CD4-positive, alpha-beta T cell treated with Interleukin-15 for 1 hour (primary cell): Measurements from ENCODE around the gene FOXA2.
"Not testable (repeated sequence)": the region's sequence is repeated elsewhere in the genome, so short reads cannot be mapped to it uniquely, and the experiment has no call there.

Experiments used
- DNase-seq: peaks from one replicate; pipeline ENCODE4 v3.0.0-alpha.2; 2020

The FOXA2 gene

DNA sequence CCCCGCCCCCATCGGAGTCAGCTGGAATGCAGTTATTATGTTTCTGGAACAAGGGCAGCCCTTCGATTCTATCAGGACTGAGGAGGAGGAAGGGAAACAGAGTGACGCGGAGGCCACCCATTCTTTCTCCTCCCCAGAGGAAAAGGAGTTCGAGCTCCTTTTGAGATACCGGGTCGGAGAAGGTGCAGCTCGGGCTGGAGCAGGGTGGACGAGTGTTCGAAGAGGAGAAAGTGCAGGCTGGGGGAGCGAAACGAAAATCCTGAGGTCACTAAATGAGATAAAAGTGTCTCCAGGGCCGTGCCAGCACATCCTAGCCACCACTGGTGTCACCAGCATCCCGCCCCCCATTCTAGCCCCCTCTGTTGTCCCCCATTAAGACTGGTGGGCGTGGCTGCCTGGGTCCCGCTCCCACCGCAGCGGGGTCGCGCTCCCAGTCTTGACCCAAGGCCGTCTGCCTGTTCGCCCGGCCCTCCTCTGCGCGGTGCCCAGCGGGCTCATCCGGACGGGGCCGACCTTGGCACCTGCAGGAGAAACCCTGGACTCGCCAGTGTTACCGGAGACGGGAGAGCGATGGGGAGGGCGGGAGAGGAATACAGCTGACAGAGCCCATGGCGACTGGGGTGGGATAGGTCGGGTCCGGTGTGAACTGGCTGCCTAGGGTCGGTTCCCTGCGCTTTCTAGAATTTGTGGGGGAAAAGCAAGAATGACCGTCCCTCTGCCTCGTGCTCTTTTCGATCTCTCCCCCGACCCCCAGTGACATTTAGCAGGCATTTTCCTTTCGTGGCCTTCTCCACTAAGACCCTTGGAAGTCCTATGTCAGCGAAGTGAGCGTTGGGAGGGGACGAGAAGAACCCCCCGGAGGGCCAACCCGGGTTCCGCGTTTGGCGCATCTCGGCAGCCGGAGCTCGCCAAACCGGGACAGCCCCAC lies 16.2 kb downstream of the FOXA2 start:
- DNase-seq: no peak

- DNase-seq: no peak
Observed at GRCh38 chr20:22566876-22567658, 17.3 kb downstream of the FOXA2 start.

GRCh38 chr20:22563062-22563965 lies 21.1 kb downstream of the FOXA2 start:
- no peak for DNase-seq

DNA sequence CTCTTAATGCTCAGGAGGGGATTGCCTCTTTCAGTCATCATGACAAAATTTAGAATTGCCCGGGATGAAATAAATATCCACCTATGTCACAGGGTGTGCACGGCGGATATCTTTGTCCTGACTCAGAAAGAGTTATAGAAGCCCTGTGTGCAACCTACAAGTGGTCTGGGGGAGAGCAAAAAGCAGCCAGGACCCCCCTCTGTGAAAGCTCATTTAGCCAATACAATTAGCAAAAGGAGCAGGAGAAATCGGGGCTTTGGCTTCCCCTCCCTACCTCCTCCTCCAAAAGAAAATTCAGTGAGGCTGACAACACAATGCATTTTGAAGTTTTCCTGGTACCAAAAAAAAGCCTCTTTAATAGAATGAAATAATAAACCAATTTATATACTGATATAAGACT lies 21.8 kb downstream of the FOXA2 start:
- DNase-seq: no peak

- no peak for DNase-seq
Observed at GRCh38 chr20:22561965-22562577, 22.3 kb downstream of the FOXA2 start.

GRCh38 chr20:22560817-22561216 lies 23.6 kb downstream of the FOXA2 start:
- no peak for DNase-seq

GRCh38 chr20:22559711-22560318 lies 24.6 kb downstream of the FOXA2 start:
- no peak for DNase-seq

- no peak for DNase-seq
Observed at GRCh38 chr20:22557403-22558276, 26.7 kb downstream of the FOXA2 start.

DNA sequence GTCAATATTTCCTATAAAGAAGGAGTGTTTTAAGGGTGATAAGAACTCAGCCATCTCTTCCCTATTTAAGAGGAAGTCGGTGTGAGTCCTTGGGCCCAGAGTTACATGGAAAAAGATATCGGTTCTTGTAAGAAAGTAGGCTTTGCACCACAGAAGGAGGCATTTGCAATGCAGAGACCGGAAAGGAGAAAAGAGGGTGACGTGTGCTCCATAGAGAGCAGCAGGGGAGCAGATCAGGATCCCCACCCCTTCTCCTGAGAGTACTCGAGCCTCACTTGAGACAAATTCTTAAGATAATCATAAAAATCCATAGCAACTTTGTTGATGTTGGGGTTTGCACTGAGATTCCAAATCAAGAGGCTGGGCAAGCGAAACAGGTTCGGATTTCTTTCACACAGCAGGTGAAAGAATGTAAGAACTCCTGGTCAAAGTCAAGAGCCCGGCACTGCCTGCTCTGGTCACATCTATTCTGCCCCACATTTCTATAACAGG lies 27.8 kb downstream of the FOXA2 start:
- DNase-seq: no peak

DNA sequence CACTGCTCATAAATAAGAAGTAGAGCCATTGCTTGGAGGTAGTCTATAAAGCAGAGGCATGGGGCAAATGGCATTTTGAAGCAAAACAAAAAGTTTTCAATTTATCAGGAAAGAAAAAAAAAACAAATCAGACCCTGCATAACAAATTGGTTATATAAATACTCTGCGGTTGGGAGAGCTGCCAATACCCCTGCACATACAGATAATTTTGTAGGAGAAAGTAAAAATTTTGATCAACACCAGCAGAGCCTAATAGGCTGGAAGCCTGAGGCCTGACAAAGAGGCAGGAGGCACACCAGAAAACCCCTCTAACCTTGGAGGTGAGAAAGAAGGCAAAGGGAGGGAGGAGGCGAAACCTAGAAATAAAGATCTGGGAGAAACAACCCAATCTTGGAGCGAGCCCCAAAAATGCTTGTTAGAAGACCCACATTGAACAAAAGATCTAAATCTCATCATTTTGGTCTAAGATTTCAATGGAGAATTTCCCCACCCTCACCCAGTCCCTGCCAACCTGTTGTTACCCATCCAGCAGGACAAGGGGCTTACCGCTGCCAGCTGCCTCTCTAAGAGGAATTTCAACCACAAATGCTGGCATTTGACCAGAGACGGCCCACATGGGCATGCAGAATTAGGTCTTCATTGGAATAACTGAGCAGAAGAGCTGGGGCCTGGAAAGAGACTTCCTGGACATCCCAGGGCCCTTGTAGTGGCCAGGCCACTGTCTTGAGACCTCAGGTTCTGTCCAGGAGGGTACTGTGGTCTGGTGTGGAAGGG lies 28.4 kb downstream of the FOXA2 start:
- DNase-seq: no peak

- DNase-seq: no peak
Observed at GRCh38 chr20:22554391-22554790, 30.0 kb downstream of the FOXA2 start.

DNA sequence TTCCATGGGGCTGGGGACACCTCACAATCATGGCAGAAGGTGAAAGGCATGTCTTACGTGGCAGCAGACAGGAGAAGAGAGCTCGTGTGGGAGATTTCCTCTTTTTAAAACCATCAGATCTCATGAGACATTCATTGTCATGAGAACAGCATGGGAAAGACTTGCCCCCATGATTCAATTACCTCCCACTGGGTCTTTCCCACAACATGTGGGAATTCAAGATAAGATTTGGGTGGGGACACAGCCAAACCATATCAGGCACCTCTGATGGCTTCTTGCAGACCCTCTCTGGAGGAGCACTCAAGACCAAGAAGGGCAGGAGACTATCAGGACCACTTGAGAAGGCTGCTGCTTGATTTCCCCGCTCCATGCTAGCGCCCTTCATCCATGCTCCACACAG lies 33.9 kb downstream of the FOXA2 start:
- not testable (repeated sequence) for DNase-seq

DNA sequence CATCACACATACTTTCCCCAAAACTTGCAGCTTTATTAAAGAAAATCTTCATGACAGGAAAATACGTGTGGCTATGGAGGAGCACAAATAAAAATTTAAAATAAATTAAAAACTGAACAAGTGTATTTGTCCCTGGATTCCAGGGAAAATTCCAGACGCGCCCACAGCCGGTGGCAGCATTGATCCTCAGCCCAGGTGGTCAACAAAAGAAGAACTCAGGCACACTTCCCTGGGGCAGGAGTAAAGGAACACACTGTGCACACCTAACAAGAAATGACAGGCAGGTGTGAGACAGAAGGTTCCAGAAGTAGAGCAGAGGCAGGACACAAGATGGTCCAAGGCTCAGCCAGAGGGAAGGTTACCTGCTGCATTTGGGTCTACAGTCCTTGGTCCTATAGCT lies 36.3 kb downstream of the FOXA2 start:
- no peak for DNase-seq

- no peak for DNase-seq
Observed at GRCh38 chr20:22546344-22546743, 38.0 kb downstream of the FOXA2 start.

GRCh38 chr20:22545045-22545444 lies 39.3 kb downstream of the FOXA2 start:
- DNase-seq: no peak

DNA sequence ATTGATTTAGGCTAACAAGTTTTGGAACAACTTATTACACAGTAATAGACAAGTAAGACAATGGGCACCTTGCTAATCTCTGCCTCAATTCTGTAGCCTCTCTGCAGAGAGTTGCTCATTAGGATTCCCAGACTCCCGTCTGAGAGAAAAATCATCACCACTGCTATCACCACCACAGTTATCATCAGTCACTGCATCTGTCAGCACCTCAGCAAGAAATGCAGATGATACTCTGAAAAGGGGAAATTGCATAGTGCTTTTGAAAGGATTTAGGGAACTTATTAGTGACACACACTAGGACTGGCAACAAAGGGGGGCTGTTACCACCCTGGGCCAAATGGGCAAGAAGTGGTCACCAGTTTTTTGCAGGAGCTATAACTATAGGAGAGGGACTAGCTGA lies 39.9 kb downstream of the FOXA2 start:
- no peak for DNase-seq

DNA sequence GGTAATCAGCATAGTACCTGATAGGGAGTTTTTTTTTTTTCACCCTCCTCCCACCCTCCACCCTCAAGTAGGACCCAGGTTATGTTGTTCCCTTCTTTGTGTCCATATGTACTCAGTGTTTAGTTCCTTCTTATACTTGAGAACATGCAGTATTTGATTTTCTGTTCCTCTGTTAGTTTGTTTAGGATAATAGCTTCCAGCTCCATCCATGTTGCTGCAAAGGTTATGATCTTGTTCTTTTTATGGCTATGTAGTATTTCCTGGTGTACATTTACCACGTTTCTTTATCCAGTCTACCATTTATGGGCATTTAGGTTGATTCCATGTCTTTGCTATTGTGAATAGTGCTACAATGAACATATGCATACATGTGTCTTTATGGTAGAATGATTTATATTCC lies 41.9 kb downstream of the FOXA2 start:
- no peak for DNase-seq

- DNase-seq: no peak
Observed at GRCh38 chr20:22540832-22541231, 43.5 kb downstream of the FOXA2 start.

- no peak for DNase-seq
Observed at GRCh38 chr20:22536956-22537756, 47.2 kb downstream of the FOXA2 start.
